GM23338 (cell line): ENCODE measurements around the gene BDH1. TPM values are rescaled to one million over a fixed set of nuclear protein-coding genes. Genes with fewer than 3 reads are reported as not detected.

Experiments used
- ATAC-seq: fragments of 200-7000 bp; cut with Tn5 transposase; 3 replicates; pipeline ENCODE4 v1.9.1; 2020
- DNase-seq: peaks from one replicate; pipeline ENCODE4 v3.0.0-alpha.2; 2015; ENCODE audit warnings: low spot score
- H2AFZ ChIP-seq: fragments of 200-600 bp; sonication (generic); 2 replicates; pipeline ENCODE4 v1.8.0; 2016; ENCODE audit warnings: antibody characterized with exemption, mild to moderate bottlenecking, moderate library complexity
- H3F3A ChIP-seq: fragments of 200-600 bp; sonication (generic); replicated peaks from 2 replicates; pipeline ENCODE4 v1.8.0; 2017; ENCODE audit warnings: antibody characterized with exemption, mixed run types, low read depth
- H3K27ac ChIP-seq: fragments of 200-600 bp; sonication (generic); 2 replicates; pipeline ENCODE4 v1.6.1; 2016; ENCODE audit warnings: low read depth
- H3K27me3 ChIP-seq: fragments of 200-600 bp; sonication (generic); 2 replicates; pipeline ENCODE4 v1.8.0; 2016; ENCODE audit warnings: mild to moderate bottlenecking, mixed run types, moderate library complexity; ENCODE audit not compliant: insufficient read depth
- H3K36me3 ChIP-seq: fragments of 200-600 bp; sonication (generic); 2 replicates; pipeline ENCODE4 v1.8.0; 2016; ENCODE audit warnings: mild to moderate bottlenecking; ENCODE audit not compliant: insufficient read depth
- H3K4me1 ChIP-seq: fragments of 200-600 bp; sonication (generic); 2 replicates; pipeline ENCODE4 v1.8.0; 2016; ENCODE audit warnings: mild to moderate bottlenecking, moderate library complexity; ENCODE audit not compliant: insufficient read depth
- H3K4me2 ChIP-seq: fragments of 200-600 bp; sonication (generic); 2 replicates; pipeline ENCODE4 v1.7.1; 2017; ENCODE audit warnings: mixed run types
- H3K4me3 ChIP-seq: fragments of 200-600 bp; sonication (generic); 2 replicates; pipeline ENCODE4 v1.6.1; 2016; ENCODE audit warnings: mixed run types
- H3K79me2 ChIP-seq: fragments of 200-600 bp; sonication (generic); replicated peaks from 2 replicates; pipeline ENCODE4 v1.8.0; 2017; ENCODE audit warnings: mild to moderate bottlenecking; ENCODE audit not compliant: insufficient read depth
- H3K9me2 ChIP-seq: fragments of 200-600 bp; sonication (generic); 2 replicates; pipeline ENCODE4 v1.8.0; 2017; ENCODE audit not compliant: insufficient read depth
- H4K20me1 ChIP-seq: fragments of 200-600 bp; sonication (generic); replicated peaks from 2 replicates; pipeline ENCODE4 v1.8.0; 2017; ENCODE audit warnings: mild to moderate bottlenecking; ENCODE audit not compliant: insufficient read depth
- H3K27ac Mint-ChIP-seq: 2 replicates; pipeline ENCODE4 v1.8.0; 2020; ENCODE audit warnings: inconsistent platforms, mild to moderate bottlenecking, moderate library complexity, mixed read lengths
- H3K27me3 Mint-ChIP-seq: 3 replicates; pipeline ENCODE4 v1.8.0; 2022; ENCODE audit warnings: low read depth, mild to moderate bottlenecking, moderate library complexity, mixed read lengths, inconsistent platforms; ENCODE audit not compliant: insufficient read depth, poor library complexity
- H3K36me3 Mint-ChIP-seq: 3 replicates; pipeline ENCODE4 v1.8.0; 2021; ENCODE audit warnings: low read depth, mild to moderate bottlenecking, inconsistent platforms, moderate library complexity, mixed read lengths
- H3K4me1 Mint-ChIP-seq: 3 replicates; pipeline ENCODE4 v1.8.0; 2020; ENCODE audit warnings: mild to moderate bottlenecking, inconsistent platforms, mixed read lengths
- H3K4me3 Mint-ChIP-seq: 3 replicates; pipeline ENCODE4 v1.8.0; 2021; ENCODE audit warnings: moderate library complexity, mild to moderate bottlenecking, inconsistent platforms, mixed read lengths
- H3K9me3 Mint-ChIP-seq: 3 replicates; pipeline ENCODE4 v1.8.0; 2020; ENCODE audit warnings: moderate library complexity, mild to moderate bottlenecking, inconsistent platforms, mixed read lengths
- CREB1 ChIP-seq: fragments of 250-450 bp; sonication (Bioruptor Pico); IDR thresholded peaks from 2 replicates; pipeline ENCODE4 v1.5.0; 2020; ENCODE audit warnings: low read depth, mild to moderate bottlenecking, moderate library complexity
- EZH2 ChIP-seq: fragments of 200-600 bp; sonication (generic); IDR thresholded peaks from one replicate; pipeline ENCODE4 v1.8.0; 2017; ENCODE audit warnings: antibody characterized with exemption, mild to moderate bottlenecking, low read depth; ENCODE audit not compliant: unreplicated experiment
- EZH2phosphoT487 ChIP-seq: fragments of 200-600 bp; sonication (generic); IDR thresholded peaks from one replicate; pipeline ENCODE4 v1.8.1; 2018; ENCODE audit warnings: antibody characterized with exemption; ENCODE audit not compliant: unreplicated experiment
- POLR2AphosphoS5 ChIP-seq: IDR thresholded peaks from 2 replicates; pipeline ENCODE4 v1.6.1; 2016; ENCODE audit warnings: antibody characterized with exemption, low read depth
- REST ChIP-seq: IDR thresholded peaks from one replicate; pipeline ENCODE4 v1.6.1; 2018; ENCODE audit warnings: antibody characterized with exemption; ENCODE audit not compliant: unreplicated experiment
- ZNF114 ChIP-seq: fragments of 250-450 bp; sonication (Bioruptor Pico); IDR thresholded peaks from 2 replicates; pipeline ENCODE4 v1.5.0; 2020; ENCODE audit warnings: mild to moderate bottlenecking, moderate library complexity
- polyA plus RNA-seq: library from polyadenylated mRNA; unstranded; fragments of >200 nt; fragmentation: Nextera tagmentation; extraction: Ambion mirVana; gene quantifications from 2 replicates; pipeline ENCODE4 v1.2.1, GENCODE V29; 2016
- total RNA-seq: library from RNA; depleted of rRNA; stranded (reverse); fragments of >200 nt; shearing (Covaris generic); gene quantifications from 2 replicates; pipeline ENCODE4 v1.2.3, GENCODE V29; 2014
- TF ChIP-seq, protein P1 (sequence below): IDR thresholded peaks from 2 replicates; pipeline ENCODE4 v1.6.1; 2016; ENCODE audit warnings: antibody characterized with exemption

BDH1 gene
- total and polyA plus RNA-seq, 2 experiments from 2014 or later, result 18.1 to 19.3 TPM

DNA sequence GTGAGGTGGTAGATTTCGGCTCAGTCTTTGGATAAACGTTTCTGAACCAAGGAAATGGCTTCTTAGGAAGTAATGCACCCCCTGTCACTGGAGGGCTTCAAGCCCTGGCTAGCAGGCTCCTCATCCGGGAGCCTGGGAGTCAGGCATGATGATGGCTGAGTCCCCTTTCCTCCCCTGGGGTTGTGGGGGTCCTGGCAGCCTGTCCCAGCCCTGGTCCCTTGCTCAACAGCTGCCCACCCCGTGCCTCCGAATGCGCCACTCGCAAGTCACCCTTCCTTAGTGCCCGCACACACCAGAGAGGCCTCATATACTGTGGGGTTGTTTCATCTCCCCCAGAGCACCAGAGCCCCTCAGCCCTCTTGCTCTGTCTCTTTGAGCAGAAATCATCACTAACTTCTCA lies 48.2 kb downstream of the BDH1 start:
- H3K9me2 ChIP-seq, result no peaks in the 10 kb centered on the region
- no peaks in the 10 kb centered on the region for H3K36me3 ChIP-seq
- H3K4me1 ChIP-seq, result no peaks in the 10 kb centered on the region
- no peak overlapping the region for H3K27ac ChIP-seq
- peaks cover 11% of the 10 kb centered on the region; the same call in 2 of the 3 replicates for H3K36me3 Mint-ChIP-seq
- ATAC-seq, result no peak
- no peak overlapping the region for H2AFZ ChIP-seq
- DNase-seq, result no peak
- TF ChIP-seq, protein P1, sequence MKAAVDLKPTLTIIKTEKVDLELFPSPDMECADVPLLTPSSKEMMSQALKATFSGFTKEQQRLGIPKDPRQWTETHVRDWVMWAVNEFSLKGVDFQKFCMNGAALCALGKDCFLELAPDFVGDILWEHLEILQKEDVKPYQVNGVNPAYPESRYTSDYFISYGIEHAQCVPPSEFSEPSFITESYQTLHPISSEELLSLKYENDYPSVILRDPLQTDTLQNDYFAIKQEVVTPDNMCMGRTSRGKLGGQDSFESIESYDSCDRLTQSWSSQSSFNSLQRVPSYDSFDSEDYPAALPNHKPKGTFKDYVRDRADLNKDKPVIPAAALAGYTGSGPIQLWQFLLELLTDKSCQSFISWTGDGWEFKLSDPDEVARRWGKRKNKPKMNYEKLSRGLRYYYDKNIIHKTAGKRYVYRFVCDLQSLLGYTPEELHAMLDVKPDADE, result no peak
- TF ChIP-seq CREB1 (CRISPR knock-in tag) (no peak), REST (no peak)
- no peak overlapping the region for H3K4me3 Mint-ChIP-seq
- H3K4me1 Mint-ChIP-seq, result peaks cover 5% of the 10 kb centered on the region; the same call in 2 of the 3 replicates
- H3K27me3 ChIP-seq, result 0 out of 2 replicates have a peak, but pooled peaks cover 2% of the 10 kb centered on the region
- no peak overlapping the region for H3K27ac Mint-ChIP-seq
- H3F3A ChIP-seq, result peaks cover 5% of the 10 kb centered on the region; the same call in 1 of the 2 replicates
- no peak overlapping the region for H3K4me3 ChIP-seq
- peaks cover 13% of the 10 kb centered on the region for H3K27me3 Mint-ChIP-seq
- H4K20me1 ChIP-seq, result no peaks in the 10 kb centered on the region
- no peak overlapping the region for H3K4me2 ChIP-seq
- H3K79me2 ChIP-seq, result no peaks in the 10 kb centered on the region
- H3K9me3 Mint-ChIP-seq, result no peaks in the 10 kb centered on the region

GRCh38 chr3:197507081-197507480 lies 48.7 kb downstream of the BDH1 start:
- DNase-seq (no peak), ATAC-seq (no peak)
- Histone ChIP-seq H3F3A (peaks cover 9% of the 10 kb centered on the region; the same call in 1 of the 2 replicates), H3K79me2 (no peaks in the 10 kb centered on the region), H2AFZ (no peak overlapping the region), H3K4me2 (no peak overlapping the region), H4K20me1 (no peaks in the 10 kb centered on the region), H3K36me3 (no peaks in the 10 kb centered on the region), H3K4me3 (no peak overlapping the region), H3K27ac (no peak overlapping the region), H3K27me3 (0 out of 2 replicates have a peak, but pooled peaks cover 2% of the 10 kb centered on the region), H3K9me2 (no peaks in the 10 kb centered on the region), H3K4me1 (no peaks in the 10 kb centered on the region)
- no peak for TF ChIP-seq EZH2phosphoT487
- TF ChIP-seq EZH2, result no peak
- TF ChIP-seq REST, result no peak
- TF ChIP-seq ZNF114 (CRISPR knock-in tag), result no peak
- no peak for TF ChIP-seq CREB1 (CRISPR knock-in tag)
- TF ChIP-seq POLR2AphosphoS5, result no peak
- Mint-ChIP-seq H3K27ac (no peak overlapping the region), H3K9me3 (no peaks in the 10 kb centered on the region), H3K36me3 (peaks cover 7% of the 10 kb centered on the region; the same call in 2 of the 3 replicates), H3K4me1 (peaks cover 2% of the 10 kb centered on the region), H3K27me3 (peaks cover 15% of the 10 kb centered on the region), H3K4me3 (no peak overlapping the region)
